Endometrial microvascular endothelial cells (primary cell): ENCODE results near the gene SPATA3. TPM values are rescaled to one million over a fixed set of nuclear protein-coding genes. Genes with fewer than 3 reads are reported as not detected.
"Not testable (repeated sequence)": the region's sequence is repeated elsewhere in the genome, so short reads cannot be mapped to it uniquely, and the experiment has no call there.

Source experiments
- in situ Hi-C: cut with HindIII; loops from 2 replicates; pipeline ENCODE4 v1.10.0; 2017; ENCODE audit warnings: low sequenced_read_pairs, low pct_unique_long_range_greater_than_20kb; ENCODE audit errors: inconsistent ontology term
- total RNA-seq: library from RNA; depleted of rRNA; stranded (reverse); fragments of >200 nt; gene quantifications from one replicate; pipeline ENCODE4 v1.2.3, GENCODE V29; 2015; ENCODE audit errors: inconsistent ontology term

The SPATA3 gene
- total RNA-seq, 1 donor from 2014 or later: not detected

DNA sequence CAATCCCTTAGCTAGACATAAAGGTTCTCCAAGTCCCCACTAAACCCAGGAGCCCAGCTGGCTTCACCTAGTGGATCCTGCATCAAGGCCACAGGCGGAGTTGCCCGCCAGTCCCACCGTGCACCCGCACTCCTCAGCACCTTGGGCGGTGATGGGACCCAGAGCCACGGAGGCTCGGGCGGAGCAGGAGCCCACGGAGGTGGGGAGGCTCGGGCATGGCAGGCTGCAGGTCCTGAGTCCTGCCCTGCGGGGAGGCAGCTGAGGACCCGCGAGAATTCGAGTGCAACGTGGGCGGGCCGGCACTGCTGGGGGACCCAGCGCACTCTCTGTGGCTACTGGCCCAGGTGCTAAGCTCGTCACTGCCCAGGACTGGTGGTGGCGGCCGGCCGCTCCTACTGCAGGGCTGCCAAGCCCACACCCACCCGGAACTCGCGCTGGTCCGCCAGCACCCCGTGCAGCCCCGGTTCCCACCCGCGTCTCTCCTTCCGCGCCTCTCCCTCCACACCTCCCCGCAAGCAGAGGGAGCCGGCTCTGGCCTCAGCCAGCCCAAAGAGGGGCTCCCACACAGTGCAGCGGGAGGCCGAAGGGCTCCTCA is 31.7 kb upstream of the SPATA3 start:
- in situ Hi-C loops: no loop called here

DNA sequence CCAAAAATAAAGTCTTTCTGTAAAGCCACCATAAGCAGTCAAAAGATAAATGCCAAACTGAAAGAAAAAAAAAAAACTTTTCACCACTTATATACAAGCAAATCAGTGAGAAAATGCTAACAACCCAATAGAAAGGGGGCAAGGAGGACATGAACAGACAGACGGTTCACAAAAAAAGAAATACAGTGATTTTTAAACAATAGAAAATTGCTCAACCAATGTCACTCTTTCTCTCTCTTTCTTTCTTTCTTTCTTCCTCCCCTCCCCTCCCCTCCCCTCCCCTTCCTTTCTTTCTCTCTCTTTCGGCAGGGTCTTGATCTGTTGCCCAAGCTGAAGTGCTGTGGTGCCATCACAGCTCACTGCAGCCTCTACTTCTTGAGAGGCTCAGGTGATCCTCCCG is 28.8 kb upstream of the SPATA3 start:
- in situ Hi-C loops: no loop called here

DNA sequence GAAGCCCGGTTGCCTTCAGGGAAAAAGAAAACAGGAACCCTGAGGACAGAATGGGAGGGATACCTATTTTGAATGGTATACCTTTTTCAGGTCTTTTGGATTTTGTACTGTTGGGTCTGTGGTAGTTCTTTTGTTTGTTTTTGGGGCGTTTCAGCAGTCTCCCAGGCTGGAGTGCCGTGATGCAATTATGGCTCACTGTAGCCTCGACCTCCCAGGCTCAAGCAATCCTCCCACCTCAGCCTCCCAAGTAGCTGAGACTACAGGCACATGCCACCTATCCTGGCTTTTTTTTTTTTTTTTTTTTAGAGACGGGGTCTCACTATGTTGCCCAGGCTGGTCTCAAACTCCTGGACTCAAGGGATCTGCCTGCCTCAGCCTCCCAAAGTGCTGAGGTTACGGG is 27.6 kb upstream of the SPATA3 start:
- in situ Hi-C loops: not testable (repeated sequence)

DNA sequence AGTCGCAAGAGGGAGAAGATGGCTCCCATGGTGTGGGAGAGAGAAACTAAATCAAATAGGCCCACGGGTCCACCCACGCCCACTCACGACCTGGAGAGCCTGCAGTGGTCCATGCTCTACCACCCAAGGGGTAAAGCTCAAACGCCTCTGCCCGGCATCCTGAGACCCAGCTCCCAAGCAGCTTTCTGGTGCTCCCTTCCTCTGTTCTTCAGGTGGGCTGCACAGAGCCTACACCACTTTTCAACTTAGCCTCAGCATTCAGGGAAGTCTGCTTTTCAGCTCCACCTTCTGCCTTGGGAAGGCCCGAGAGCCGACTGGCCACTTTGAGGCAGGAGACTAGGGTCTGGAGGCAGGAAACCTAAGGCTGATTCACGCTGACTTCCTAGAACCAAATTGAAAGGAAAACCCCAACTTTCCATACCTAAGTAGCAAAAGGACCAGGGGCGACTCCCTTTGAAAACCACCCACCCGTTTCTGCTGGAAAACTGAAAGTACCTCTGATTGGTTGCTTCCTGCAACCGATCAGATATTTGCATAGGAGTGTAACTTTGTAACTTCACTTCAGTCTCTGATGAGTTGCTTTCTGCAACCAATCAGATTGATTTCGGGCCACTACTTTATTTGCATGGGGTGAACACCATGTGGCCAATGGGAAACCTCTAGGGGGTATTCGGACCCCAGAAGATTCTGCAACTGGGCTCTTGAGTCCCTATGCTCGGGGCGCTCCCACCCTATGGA is 26.8 kb upstream of the SPATA3 start:
- in situ Hi-C loops: no loop called here

DNA sequence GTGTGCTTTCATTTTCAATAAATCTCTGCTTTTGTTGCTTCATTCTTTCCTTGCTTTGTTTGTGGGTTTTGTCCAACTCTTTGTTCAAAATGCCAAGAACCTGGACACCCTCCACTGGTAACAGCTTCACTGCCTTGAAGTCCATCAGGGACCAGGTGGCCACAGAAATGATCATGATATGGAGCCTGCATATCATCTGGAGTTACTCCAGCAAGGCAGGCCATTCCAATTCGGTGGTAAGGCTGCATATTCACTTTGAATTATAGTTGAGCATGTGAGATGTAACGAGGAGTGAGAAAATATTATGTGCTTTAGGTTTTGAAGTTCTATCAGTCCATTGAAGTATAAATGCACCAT is 26.3 kb upstream of the SPATA3 start:
- in situ Hi-C loops: no loop called here

DNA sequence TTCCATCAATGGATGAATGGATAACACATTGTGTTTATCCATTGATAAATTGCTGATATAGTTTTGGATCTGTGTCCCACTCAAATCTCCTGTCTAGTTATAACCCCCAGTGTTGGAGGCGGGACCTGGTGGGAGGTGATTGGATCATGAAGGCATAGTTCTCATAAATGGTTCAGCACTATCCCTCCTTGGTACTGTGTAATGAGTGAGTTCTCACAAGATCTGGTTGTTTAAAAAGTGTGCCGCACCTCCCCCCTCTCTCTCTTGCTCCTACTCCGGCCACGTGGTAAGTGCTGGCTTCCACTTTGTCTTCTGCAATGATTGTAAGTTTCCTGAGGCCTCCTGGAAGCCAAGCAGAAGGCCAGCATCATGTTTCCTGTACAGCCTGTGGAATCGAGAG is 23.9 kb upstream of the SPATA3 start:
- in situ Hi-C loops: no loop called here

DNA sequence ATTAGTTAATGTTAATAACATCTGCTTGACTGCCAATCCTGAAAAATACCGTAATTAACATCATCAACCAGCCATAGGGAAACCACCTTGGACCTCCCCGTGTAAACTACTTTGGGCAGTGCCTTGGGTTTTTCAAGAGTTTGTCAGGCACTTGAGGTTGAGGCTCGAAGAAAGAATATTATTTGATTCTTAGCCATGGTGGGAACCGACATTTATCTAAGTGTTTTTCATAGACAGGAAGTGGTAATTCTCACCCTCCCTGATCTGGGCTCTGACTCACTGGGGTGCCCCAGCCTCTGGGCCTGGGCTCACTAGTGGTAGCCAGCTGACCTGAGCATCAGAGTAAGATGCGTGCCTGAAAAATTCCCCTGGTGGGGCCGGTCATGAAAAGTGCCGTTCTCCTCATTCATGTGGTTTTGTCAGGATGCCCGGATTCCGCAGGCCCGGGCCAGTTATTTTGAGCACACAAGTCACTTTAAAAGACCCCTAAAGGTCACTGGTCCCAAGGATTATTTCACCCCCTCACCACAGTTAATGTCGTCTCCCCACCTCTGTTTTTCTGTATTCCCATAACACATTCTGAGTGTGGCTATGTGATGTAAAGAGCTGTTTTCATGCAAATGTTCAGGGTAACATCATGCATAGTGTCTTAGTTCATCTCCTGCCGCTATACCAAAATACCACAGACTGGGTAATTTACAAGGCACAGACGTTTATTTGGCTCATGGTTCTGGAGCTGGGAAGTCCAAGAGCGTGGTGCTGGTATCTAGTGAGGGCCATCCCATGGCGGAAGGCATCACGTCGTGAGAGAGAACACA is 21.6 kb upstream of the SPATA3 start:
- in situ Hi-C loops: no loop called here

DNA sequence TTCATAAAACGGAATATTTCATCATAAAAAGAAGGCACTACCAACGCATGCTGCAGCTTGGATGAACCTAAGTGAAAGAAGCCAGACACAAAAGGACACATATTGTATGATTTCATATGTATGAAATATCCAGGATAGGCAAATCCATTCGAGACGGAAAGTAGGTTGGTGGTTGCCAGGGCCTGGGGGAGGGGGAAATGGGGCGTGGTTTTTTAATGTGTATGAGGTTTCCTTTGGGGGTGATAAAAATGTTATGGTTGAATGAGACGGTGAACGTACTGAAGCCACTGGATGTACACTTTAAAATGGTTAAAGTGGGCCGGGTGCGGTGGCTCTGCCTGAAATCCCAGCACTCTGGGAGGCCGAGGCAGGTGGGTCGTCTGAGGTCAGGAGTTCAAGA is 20.0 kb upstream of the SPATA3 start:
- in situ Hi-C loops: no loop called here

DNA sequence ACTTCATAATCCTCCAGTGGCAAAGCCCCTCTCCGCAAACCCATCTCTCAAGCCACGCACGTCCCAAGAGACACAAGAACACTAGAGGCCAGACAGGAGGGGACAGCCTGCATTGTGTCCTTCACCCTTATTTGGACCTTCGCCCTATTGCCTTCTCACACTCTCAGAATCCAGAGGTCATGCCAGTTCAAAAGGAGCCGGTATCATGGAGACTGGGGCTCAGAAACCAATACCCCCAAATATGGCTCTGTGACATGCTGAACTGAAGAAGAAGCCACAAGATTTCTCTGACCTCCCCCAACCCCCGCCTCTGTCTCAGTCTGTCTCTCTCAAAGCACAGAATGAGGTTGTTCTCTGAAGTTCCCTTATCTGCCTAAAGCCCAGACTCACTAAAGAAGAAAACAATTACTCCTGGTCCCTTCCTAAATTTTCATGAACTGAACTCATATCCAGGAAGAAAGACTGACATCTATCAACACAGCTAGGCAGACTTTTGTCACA is 19.2 kb upstream of the SPATA3 start:
- in situ Hi-C loops: no loop called here

DNA sequence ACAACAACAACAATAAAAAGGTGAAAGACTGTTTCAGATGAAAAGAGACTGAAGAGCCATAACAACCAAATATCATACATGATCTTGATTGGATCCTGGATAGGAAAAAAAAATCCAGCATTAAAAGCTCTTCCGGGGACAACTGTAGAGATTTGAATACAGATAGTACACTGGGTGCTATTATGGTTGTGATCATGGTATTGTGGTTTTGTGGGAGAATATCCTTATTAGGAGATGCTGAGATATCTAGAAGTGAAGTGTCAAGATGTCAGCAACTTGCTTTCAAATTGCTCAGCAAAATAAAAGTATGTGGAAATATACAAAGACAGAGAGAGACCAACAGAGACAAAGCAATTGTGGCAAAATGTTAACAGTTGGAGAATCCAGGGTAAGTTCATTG is 15.5 kb upstream of the SPATA3 start:
- in situ Hi-C loops: no loop called here

DNA sequence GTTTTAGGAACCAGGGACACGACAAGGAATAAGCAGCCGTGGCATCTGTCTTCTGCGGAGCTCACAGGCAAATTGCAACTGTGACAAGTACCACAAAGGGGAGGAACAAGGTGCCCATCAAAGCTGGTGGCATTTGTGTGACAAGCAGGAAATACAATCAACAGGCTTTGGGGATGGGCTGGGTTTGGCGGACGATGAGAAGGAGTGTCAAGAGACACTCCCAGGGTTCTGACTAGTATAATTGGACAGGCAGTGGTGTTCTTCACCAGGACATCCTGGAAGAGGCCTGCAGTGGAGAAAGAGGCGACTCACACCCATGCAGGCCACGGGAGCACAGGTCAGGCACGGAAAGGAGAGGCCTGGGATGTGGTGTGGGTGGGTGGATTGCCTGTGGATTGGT is 14.2 kb upstream of the SPATA3 start:
- in situ Hi-C loops: no loop called here

DNA sequence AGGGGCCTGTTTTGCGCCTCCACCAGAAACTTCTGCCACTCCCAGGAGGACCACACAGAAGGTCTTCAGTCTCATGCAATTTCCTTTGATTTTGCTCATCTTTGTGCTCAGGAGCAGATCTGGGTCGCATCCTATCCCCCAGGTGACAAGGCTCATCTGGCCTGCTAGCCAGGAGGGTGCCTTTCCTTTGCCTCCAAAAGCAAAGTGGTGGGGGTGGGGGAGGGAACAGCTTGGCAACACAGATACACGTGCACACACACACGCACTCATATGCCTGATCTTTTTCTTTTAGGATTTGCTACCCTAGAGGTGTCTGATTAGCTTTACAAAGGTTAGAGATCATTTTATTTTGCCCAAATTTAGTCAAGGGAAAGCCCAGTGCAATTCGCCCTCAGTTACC is 13.8 kb upstream of the SPATA3 start:
- in situ Hi-C loops: no loop called here

DNA sequence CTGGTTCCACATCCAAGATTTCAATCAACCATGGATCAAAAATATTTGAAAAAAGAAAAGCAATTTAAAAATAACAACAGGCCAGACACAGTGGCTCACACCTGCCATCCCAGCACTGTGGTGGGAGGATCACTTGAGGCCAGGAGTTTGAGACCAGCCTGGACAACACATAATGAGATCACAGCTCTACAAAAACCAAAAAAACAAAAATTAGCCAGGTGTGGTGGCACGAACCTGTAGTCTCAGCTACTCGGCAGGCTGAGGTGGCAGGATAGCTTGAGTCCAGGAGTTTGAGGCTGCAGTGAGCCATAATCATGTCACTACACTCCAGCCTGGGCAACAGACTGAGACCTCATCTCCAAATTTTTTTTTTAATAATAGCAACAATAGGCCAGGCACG is 13.4 kb upstream of the SPATA3 start:
- in situ Hi-C loops: no loop called here

DNA sequence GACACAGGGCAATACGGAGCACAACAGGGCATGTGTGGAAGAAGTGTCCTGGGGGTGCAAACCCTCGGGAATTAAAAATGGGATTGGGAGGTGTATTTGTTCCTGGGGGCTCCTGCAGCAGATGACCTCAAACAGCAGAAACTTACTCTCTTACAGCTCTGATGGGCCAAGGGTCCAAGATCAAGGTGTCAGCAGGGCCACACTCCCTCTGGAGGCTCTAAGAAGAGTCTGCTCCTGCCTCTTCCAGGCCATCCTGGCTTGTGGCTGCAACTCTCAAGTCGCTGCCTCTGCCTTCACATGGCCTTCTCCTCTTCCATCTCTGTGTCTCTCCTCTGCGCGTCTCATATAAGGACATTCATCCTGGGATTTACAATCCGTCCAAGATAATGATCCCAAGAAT is 12.4 kb upstream of the SPATA3 start:
- in situ Hi-C loops: no loop called here

DNA sequence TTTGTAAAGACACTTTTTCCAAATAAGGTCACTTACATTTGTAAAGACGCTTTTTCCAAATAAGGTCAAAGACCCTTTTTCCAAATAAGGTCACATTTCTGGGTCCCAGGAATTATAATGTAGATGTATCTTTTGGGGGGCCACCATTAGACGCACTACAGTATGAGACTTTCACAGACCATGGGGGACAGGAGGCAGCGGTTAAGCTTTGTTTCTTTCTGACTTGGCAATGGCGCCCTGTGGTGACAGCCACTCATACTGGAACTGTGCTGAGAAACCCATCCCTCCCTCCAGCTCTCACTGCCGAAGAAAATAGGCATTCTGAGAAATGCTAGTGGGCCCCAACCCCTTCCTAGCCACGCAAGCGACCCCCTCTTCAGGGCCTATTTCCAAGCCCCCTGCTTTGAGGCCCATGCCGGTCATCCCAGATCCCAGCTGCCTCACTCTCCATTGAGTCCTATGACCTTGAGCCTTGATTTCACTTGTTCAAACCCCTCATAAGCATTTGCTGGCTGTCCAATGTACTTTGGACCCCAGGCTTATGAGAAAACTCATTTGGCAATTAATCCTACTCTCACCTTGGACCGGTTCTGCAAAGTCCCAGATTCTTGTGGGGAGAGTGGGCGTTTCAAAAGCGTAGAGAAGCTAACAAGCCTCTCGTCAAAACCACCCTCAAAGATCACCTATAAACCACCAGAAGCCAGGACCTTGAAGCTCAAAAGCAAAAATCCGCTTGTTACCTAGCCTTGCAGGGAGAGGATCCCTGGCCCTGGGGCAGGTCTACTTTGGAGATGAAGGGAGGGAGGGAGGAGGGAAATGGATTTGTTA is 11.3 kb upstream of the SPATA3 start:
- in situ Hi-C loops: no loop called here

DNA sequence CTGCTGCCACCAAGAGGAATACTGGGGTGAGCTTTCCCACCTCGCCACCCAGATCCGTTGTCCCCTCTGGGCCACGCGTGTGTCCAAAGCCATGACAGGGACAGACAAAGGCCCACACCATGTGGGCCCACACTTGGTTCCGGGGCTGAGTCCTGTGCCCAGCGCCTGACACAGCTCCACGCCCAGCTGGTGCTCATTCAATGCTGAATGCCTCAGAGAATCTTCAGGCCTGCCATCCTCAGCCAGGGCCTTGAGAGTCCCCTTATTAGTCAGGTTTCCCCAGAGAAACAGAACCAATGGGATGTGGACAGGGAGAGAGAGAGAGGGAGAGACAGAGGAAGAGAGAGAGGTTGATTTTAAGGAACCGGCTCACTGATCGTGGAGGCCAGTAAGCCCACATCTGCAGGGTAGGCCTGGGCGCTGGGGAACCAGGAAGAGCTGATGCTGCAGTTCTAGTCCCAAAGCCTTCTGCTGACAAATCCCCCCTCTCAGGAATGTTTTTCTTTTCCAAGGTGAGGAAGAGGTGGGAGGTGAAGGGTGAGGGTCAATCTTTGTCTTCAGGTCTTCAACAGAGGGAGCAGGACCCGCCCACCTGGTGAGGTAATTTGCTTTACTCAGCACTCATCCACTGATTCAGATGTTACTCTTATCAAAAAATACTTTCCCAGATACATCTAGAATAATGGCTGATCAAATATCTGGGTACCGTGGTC is 10.2 kb upstream of the SPATA3 start:
- in situ Hi-C loops: no loop called here

DNA sequence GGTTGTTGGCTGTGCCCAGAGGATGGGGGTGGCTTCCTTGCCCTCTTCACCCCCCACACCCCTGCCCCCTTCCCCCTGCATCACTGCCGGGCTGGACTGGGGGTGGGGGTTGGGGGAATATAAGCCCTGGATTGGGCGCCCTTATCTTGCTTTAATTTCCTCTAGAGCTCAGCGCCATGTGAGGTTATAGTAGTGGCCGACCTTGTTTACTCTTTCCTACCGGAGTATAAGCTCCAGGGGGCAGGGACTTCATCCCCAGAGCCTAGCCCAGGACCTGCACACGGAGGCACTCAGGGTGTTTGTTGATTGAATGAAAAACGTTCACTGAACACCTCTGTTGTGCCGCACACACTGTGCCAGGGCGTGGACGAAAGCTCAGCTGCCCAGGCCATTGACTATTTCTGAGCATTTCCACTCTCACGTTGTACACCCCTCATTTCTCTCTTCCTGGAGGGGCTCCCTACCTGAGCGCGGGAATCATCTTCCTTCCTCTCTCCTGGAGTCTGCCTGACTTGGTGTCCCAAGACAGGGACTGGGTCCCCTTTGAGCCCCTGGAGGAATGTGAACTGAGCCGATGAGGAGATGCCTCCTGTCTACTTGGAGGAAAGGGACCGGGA is 9.3 kb upstream of the SPATA3 start:
- in situ Hi-C loops: no loop called here
